Measurements from ENCODE around the gene PSMB7.

The PSMB7 gene

DNA sequence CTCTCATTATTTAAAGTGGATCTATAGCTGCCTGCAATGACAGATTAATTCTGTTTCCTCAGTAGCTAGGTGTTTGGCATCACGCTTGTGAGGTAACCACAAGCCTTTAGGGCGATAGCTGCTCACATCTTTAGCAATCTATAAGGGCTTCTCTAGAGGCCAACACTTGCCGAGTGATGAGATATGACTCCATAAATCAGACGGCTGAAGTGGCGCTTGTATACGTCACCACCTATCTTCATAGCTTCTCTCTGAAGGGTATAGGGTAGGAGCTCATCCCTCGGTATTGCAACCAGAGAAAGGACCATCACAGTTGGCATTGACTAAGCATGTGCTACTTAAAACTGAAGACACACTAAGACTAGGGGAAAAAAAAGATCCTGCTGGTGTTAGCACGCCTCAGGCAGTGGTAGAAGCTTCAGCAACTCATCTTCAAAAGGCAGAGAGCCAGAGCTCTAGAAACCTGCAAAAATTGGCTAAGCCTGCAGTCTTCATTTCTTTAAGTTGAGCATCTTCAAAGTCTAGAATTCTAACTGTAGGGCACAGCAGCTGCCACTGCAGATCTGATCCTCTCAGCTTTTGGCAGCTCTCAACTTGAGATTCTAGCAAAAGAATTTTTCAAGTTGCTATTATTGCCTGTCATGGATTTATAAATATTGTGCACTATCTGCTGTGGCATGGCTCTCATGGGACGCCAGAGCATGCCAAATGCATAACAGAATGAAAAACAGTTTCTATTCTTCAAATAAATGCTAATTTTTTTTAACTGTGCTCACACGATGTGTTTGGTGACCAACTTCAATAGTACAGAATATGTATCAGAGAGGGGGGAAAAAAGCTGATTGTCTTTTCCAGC lies 37.5 kb downstream of the PSMB7 start:
- no peak for DNase-seq

GRCh38 chr9:124376329-124376728 lies 38.9 kb downstream of the PSMB7 start:
- DNase-seq, result no peak

- DNase-seq, result no peak
Measured at GRCh38 chr9:124375726-124376125, 39.5 kb downstream of the PSMB7 start.

DNA sequence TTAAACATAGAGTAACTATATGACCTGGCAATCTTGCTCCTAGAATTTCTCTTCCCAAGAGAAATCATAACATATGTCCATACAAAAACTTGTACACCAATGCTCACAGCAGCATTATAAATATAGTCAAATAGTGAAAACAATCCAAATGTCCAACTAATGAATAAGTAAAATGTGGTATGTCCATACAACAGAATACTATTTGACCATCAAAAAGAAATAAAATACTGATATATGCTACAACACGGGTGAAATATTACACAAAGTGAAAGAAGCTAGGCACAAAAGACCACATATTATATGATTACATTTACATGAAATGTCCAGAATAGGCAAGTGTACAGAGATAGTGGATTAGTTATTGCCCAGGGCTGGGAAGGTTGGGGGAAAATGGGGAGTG lies 41.4 kb downstream of the PSMB7 start:
- no peak for DNase-seq

DNA sequence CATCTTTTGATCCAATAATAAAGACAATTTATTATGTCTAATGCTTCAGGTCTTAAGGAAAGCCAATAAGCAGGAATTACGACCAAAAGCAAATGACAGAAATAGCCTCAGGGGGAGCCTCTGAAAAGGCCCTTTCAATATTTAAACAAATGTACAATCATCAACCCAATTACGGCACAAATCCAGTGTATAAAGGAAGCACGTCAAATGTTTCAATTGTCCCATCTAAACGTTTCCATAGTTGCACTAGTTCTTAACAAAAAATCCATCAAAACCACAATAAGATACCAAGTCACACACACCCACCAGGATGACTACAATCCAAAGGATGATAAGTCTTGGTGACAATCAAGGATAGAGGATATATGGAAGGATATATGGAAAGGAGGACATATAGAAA lies 41.9 kb downstream of the PSMB7 start:
- no peak for DNase-seq

GRCh38 chr9:124372038-124372437 lies 43.2 kb downstream of the PSMB7 start:
- DNase-seq, result no peak

- DNase-seq, result no peak
Measured at GRCh38 chr9:124370896-124371582, 44.2 kb downstream of the PSMB7 start.

DNA sequence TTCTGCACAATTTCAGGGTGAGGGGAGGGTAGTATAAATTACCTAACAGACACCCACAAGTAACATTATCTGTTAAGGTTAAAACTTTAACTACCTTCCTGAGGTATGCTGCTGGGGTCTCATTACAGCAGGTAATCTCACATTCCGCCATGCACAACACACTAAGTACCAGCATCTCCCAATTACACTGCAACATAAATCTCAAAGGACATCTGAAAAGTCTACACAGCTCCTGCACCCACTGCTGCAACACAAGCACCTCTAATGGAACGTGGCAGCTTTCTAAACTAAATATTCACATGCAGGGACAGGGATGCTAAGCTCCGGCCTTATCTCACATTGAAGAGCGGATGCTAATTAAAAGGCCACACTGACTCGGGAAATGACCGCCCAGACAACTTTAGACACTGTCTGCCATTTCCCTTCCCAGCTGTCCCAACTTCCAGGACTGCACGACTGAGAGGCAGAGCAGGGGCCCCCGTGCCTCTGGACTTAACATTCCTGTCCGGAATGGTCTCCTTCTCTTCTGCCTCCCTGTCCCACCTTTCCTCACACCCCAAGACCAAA lies 45.9 kb downstream of the PSMB7 start:
- no peak for DNase-seq

DNA sequence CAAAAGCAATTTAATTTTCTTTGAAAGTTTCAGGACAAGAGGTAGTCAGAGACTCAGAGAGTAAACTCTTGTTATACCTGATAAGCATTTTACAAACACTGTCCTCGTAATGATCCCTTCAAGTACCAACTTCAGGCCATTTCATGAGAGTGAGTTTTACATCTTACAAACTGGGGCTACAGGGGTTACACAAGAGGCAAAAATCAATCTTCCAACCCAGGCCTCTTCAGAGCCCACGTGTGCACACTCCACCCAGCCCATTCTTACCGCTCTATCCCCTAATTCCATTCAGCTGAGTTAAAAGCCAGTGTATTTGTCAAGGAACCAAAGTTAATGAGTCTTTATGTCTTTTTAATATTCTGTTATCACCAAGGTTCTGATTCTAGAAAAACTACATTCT lies 46.5 kb downstream of the PSMB7 start:
- no peak for DNase-seq

GRCh38 chr9:124366476-124367220 lies 48.6 kb downstream of the PSMB7 start:
- no peak for DNase-seq

GRCh38 chr9:124365036-124365435 lies 50.2 kb downstream of the PSMB7 start:
- DNase-seq, result no peak

DNA sequence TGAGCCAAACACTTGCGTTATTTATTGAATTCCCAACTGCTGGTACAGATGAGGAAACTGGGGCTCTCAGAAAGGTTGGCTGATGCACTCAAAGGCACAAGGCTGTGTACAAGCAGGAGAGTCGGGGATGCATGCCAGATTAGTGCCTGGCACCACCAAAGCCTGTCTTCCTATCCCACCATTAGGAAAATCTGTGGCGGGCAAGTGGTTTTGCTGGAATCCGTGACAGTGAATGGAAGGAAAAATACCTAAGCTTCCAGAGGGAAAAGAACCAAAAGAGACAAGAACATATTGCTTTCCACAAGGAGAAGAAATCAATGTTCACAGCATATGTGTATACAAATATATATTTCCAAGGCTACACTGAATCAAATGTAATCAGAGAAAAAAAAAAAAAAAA lies 51.1 kb downstream of the PSMB7 start:
- no peak for DNase-seq

- no peak for DNase-seq
Measured at GRCh38 chr9:124363326-124364096, 51.7 kb downstream of the PSMB7 start.

DNA sequence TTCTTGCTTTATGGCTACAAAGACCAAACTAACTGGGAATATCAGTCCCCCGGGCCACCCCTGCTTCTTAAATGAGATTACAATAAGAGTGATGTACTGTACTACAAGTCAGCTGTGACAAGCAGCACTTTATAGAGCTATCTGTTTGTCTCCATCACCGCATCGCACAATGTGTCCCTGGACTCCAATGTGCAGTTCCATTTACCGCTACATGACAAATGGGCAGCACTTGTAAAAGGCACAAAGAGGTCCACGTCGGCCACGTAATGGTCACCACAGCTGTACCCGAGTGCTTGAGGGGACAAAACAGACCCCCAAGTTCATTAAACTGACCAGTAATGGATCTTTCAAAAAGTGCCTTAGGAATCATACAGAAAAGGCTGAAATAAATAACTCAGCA lies 54.1 kb downstream of the PSMB7 start:
- no peak for DNase-seq

GRCh38 chr9:124359855-124360678 lies 55.2 kb downstream of the PSMB7 start:
- no peak for DNase-seq

- DNase-seq, result no peak
Measured at GRCh38 chr9:124359426-124359825, 55.8 kb downstream of the PSMB7 start.

GRCh38 chr9:124358631-124359030 lies 56.6 kb downstream of the PSMB7 start:
- DNase-seq, result no peak

GRCh38 chr9:124357721-124358361 lies 57.4 kb downstream of the PSMB7 start:
- no peak for DNase-seq

GRCh38 chr9:124356745-124357390 lies 58.4 kb downstream of the PSMB7 start:
- DNase-seq, result no peak

GRCh38 chr9:124355941-124356744 lies 59.1 kb downstream of the PSMB7 start:
- DNase-seq, result no peak

Measured in left hindlimb (tissue), 1 donor.